GM12874 (cell line): Measurements from ENCODE around the gene ZSWIM4.

Experiments used
- TF ChIP-seq, protein P1 (sequence below): IDR thresholded peaks from 2 replicates; pipeline ENCODE4 v1.5.1; 2011; ENCODE audit warnings: low read depth, mild to moderate bottlenecking, control low read depth, low read length, moderate library complexity; ENCODE audit not compliant: insufficient read depth

ZSWIM4 gene

DNA sequence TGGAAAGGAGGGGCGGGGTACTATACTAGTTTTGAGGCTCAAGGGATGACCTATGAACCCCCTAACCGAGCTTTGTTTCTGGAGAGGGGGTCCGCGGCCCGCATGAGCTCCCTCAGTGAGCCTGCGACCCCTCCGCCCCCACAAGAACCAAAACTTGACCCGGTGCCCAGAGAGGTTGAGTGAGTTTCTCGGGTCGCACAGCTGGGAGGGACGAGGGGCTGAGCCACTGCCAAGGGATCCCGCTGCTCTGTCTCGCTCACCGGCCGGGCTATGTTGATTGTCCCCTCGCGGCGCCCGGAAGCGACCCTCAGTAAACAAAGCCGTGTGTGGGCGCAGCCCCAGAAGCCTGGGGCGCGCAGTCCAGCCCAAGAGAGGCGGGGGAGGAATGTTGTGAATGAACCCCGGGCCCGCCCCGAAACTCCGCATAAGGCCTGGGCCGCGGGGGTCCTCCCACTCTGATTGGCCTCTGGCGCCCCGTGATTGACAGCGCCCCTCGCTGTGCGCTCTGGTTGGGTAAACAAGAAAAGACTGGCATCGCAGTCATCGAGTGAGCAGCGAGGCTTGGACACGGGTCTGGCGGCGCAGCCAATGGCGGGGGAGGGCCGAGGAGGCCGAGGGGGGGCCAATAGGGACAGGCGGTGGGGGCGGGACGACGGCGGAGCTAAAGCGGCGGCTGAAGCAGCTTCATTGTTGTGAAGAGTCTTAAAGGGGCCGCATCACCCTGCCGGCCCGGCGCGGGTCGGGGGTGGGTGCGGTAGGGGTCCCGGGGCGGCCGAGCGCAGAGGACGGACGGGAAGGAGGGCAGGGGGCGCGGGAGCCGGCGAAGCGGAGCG lies at the start of gene ZSWIM4:
ZSWIM4 (plus strand) TSS at position 687 of the 833 bp plus-strand sequence. CDS start 206 bp downstream, outside the sequence.
- TF ChIP-seq, protein P1, sequence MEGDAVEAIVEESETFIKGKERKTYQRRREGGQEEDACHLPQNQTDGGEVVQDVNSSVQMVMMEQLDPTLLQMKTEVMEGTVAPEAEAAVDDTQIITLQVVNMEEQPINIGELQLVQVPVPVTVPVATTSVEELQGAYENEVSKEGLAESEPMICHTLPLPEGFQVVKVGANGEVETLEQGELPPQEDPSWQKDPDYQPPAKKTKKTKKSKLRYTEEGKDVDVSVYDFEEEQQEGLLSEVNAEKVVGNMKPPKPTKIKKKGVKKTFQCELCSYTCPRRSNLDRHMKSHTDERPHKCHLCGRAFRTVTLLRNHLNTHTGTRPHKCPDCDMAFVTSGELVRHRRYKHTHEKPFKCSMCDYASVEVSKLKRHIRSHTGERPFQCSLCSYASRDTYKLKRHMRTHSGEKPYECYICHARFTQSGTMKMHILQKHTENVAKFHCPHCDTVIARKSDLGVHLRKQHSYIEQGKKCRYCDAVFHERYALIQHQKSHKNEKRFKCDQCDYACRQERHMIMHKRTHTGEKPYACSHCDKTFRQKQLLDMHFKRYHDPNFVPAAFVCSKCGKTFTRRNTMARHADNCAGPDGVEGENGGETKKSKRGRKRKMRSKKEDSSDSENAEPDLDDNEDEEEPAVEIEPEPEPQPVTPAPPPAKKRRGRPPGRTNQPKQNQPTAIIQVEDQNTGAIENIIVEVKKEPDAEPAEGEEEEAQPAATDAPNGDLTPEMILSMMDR: no peak

DNA sequence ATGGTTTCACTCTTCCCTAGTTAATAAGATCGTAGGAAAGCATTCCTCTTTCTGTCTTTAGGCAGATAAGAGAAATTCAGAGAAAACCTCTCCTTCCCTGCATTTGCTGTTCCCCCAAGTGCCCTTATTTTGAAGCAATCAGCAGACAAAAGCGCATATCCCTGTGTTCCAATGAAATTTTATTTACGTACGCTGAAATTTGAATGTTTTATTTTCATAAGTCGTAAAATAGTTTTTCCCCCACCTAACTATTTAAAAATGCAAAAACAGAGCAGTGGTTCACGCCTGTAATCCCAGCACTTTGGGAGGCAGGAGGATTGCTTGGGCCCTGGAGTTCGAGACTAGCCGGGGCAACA lies 48.2 kb upstream of the ZSWIM4 start:
- TF ChIP-seq, protein P1: no peak

DNA sequence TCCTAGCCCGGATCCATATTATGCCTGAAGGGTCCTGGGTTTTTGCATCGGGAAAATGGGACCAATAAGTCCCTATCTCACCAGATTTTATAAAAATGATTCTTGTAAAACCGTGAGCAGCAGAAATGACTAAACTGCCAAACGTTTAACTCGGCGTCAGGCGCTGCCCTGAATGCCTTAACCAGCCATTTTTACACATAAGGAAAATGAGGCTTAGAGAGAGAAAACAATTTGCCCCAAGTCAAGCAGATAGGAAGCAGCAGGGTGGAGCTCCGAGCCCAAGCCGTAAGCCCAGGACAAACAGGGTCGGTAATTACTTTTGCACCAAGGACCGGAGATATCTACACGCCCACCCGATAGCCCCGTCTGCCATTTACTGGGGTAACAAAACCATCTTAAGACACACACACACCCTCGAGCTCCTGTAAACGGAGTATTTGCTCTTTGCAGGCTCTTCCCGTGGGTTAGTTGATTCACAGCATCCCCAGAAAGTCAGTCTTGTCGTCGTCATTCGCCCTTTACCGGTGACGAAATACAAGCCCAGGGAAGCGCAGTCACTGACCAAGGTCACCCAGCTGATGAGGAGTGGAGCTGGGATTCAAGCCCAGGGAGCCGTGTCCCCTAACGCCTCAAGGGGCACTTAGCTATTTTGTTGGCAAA lies 46.9 kb upstream of the ZSWIM4 start:
- TF ChIP-seq, protein P1: no peak

DNA sequence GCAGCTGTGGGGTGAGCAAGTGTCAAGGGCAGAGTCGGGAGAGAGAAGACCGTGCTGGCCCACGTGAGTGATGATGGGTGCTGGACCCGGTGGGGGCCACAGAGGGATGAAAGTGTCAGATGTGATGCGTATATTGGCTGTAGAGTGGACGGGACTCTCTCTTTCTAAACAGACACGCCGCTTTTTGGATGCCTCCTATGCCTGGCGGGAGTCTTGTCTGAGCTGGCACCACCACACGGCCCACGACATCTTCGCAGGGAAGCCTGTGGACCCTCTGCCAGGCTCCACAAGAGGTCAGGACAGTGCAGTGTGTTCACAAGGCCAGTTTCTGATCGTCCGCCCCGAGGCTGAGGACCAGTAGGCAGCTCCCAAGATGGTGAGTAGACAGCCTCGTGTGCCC lies 43.8 kb upstream of the ZSWIM4 start:
- TF ChIP-seq, protein P1: no peak

DNA sequence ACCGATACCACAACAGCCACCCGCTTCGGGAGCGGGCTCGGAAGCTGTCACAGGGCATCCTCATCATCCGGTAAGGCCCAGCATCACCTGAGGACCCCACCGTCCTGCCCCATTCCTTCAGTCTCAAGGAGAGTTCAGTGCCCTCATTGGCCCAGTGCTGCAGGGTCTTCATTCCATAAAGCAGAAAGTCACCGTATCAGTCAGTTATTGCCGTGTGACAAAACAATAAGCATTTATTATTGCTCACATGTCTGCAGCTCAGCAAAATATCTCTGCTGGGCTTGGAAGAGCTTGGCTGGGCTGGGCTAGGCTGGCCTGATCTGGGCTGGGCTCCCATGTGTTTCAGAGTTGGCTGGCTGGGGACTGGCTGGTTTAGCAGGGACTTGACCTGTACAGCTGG lies 39.0 kb upstream of the ZSWIM4 start:
- TF ChIP-seq, protein P1: no peak

DNA sequence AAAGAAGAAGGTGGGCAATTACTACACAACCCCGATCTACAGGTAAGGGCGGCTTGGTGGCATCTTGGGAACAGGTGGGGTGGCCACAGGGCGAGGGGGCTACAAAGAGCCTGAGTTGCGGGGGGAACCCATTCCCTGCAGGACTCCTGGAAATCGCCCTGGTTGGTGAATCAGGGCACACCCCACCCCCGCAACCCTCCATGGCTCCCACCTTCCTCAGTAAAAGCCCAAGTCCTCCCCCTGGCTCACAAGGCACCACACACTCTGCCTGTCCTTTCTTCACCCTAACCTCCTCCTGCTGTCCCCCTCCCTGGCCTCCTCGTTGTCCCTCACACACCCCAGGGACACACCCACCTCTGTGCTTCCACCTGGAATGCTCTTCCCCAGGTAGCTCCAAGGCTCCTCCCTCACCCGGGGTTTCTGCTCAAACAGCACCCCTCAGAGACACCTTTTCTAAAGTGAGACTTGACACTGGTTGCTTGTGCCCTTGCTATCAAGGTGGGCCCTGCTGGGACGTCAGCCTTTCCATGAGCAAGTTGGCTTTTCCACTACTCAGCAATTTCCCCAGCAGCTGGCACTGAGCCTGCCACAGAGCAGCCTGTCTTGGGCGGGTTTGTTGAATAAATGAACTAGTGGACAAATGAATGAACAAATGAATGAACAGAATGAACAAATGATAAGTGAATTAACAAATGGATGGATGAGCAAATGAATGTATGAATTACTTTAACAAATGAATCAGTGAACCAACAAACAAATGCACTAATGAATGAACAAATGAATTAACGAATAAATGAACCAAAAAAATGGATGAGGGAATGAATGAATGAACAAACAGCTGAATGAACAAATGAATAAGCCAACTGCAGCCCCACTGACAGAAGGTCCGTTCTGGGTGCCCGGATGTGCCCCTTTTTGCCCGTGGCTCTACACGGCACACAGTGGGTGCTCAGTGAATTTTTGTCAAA lies 37.2 kb upstream of the ZSWIM4 start:
- TF ChIP-seq, protein P1: no peak

DNA sequence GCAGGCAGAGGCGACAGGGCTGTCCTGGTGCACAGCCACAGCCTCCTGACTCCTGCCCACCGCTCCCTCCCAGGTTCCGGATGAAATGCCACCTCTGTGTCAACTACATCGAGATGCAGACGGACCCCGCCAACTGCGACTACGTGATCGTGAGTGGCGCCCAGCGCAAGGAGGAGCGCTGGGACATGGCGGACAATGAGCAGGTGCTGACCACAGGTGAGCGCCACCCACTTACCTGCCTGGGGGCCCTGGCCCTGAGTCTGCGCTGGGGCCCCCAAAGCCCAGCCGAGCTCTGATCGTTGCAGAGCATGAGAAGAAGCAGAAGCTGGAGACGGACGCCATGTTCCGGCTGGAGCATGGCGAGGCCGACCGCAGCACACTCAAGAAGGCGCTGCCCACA lies 36.4 kb upstream of the ZSWIM4 start:
- TF ChIP-seq, protein P1: no peak
